Adrenal gland (tissue), 5 donors: ENCODE measurements around the gene ZPBP2.

Experiments
- POLR2A ChIP-seq, 2 donors: fragments of 450-650 bp; IDR thresholded peaks; one replicate each; pipeline ENCODE4 v1.6.1; 2017; ENCODE audit warnings: antibody characterized with exemption in 2 of 2, mild to moderate bottlenecking in 2 of 2, moderate library complexity in 1 of 2
- TF ChIP-seq, protein P1 (sequence below), 6 experiments: fragments of 450-650 bp in 4 of 6; fragments of 200-600 bp in 2 of 6; sonication (generic) in 1 of 6; IDR thresholded peaks; 1 replicate in 5 of 6; 2 replicates in 1 of 6; pipeline versions ENCODE4 v1.5.1 to v1.8.0; 2016 to 2021; ENCODE audit warnings: antibody characterized with exemption in 6 of 6, mild to moderate bottlenecking in 2 of 6, moderate library complexity in 1 of 6
- donor health status: DM: no; HTN: no; CAD: no.

DNA sequence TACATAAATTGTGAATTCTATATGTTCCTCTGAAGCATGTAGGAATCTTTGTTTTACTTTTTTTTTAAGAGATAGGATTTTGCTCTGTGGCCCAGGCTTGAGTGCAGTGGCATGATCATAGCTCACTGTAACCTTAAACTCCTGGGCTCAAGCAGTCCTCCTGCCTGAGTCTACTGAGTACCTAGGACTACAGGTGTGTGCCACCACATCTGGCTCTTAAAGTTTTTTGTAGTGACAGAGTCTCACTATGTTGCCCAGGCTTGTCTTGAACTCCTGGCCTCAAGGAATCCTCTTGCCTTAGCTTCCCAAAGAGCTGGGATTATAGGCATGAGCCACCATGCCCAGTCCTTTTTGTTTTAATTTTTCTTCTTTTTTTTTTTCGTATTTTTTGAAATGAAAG, 29.2 kb upstream of the ZPBP2 start:
- TF ChIP-seq, protein P1, sequence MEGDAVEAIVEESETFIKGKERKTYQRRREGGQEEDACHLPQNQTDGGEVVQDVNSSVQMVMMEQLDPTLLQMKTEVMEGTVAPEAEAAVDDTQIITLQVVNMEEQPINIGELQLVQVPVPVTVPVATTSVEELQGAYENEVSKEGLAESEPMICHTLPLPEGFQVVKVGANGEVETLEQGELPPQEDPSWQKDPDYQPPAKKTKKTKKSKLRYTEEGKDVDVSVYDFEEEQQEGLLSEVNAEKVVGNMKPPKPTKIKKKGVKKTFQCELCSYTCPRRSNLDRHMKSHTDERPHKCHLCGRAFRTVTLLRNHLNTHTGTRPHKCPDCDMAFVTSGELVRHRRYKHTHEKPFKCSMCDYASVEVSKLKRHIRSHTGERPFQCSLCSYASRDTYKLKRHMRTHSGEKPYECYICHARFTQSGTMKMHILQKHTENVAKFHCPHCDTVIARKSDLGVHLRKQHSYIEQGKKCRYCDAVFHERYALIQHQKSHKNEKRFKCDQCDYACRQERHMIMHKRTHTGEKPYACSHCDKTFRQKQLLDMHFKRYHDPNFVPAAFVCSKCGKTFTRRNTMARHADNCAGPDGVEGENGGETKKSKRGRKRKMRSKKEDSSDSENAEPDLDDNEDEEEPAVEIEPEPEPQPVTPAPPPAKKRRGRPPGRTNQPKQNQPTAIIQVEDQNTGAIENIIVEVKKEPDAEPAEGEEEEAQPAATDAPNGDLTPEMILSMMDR (IDR thresholded peaks at IDR 0.05): no peak
- TF ChIP-seq POLR2A (IDR thresholded peaks at IDR 0.05): no peak
